ENCODE data around the gene C2orf72. TPM values are rescaled to one million over a fixed set of nuclear protein-coding genes. Genes with fewer than 3 reads are reported as not detected.

Gene C2orf72
- total and polyA plus RNA-seq, 4 donors, result 0.28 to 1.3 (median 0.56) TPM

DNA sequence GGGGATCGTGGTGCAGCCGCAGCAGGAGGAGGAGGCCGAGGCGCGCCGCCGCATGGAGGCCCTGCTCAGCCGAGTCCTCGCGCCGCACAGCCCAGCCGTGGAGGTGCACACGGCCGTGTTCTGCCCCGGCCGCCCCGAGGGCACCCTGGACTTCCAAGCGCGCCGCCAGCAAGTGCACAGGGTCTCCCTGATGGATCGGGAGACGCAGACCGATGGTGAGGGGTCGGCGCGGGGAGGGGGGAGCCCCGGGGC is 46.5 kb upstream of the C2orf72 start:
- Histone ChIP-seq H3K27me3 (ENCODE audit: control insufficient read depth in 3 of 3, insufficient read depth in 3 of 3, low read length in 2 of 3) (peaks cover 5 to 23% (median 16%) of the 10 kb centered on the region in 3 donors), H3K4me3 (no peak overlapping the region), H3K9ac (ENCODE audit: insufficient read depth in 1 of 2, low read length in 2 of 2) (no peak overlapping the region), H3K27ac (ENCODE audit: low read depth in 1 of 2, low read length in 1 of 2) (no peak overlapping the region), H3K36me3 (ENCODE audit: control insufficient read depth in 4 of 4, insufficient read depth in 4 of 4, low read length in 4 of 4) (no peaks in the 10 kb centered on the region), H3K9me3 (ENCODE audit: control insufficient read depth in 4 of 4, insufficient read depth in 3 of 4, low read length in 3 of 4) (peaks cover 0 to 2% (median 0%) of the 10 kb centered on the region in 4 donors), H3K4me1 (ENCODE audit: control insufficient read depth in 5 of 5, insufficient read depth in 5 of 5, low read length in 5 of 5) (peaks cover 0 to 6% (median 0%) of the 10 kb centered on the region in 5 donors)
- WGBS, 2 donors, result 43 to 64% methylated on average over 16 to 27 of the region's 27 CpGs
- no peak for ATAC-seq (ENCODE audit: insufficient read depth, low FRiP score)
- TF ChIP-seq, protein P1, sequence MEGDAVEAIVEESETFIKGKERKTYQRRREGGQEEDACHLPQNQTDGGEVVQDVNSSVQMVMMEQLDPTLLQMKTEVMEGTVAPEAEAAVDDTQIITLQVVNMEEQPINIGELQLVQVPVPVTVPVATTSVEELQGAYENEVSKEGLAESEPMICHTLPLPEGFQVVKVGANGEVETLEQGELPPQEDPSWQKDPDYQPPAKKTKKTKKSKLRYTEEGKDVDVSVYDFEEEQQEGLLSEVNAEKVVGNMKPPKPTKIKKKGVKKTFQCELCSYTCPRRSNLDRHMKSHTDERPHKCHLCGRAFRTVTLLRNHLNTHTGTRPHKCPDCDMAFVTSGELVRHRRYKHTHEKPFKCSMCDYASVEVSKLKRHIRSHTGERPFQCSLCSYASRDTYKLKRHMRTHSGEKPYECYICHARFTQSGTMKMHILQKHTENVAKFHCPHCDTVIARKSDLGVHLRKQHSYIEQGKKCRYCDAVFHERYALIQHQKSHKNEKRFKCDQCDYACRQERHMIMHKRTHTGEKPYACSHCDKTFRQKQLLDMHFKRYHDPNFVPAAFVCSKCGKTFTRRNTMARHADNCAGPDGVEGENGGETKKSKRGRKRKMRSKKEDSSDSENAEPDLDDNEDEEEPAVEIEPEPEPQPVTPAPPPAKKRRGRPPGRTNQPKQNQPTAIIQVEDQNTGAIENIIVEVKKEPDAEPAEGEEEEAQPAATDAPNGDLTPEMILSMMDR (IDR thresholded peaks at IDR 0.05; ENCODE audit: control extremely low read depth, extremely low read depth), result no peak
- DNase-seq, result no peak

DNA sequence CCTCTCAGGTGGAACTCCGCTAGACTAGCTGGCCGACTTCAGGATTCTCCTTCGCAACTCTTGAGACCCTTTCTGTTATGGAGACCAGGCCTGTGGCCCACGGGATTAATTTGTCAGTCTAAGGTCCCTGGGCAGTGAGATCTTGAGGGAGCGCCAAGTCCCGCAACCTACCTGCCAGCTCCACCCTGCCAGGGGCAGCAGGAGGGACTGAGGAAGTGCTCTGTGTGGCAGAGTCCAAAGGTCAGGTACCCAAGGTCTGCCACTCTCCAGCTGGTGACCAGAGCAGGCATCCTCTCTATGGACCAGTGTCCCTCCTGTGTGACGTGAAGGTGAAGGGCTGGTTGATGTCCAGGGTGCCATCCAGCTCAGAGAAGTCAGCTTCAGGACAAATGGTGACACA is 45.7 kb upstream of the C2orf72 start:
- Histone ChIP-seq H3K4me1 (ENCODE audit: control insufficient read depth in 5 of 5, insufficient read depth in 5 of 5, low read length in 5 of 5) (peaks cover 0 to 6% (median 0%) of the 10 kb centered on the region in 5 donors), H3K9ac (ENCODE audit: insufficient read depth in 1 of 2, low read length in 2 of 2) (no peak overlapping the region), H3K27ac (ENCODE audit: low read depth in 1 of 2, low read length in 1 of 2) (no peak overlapping the region), H3K4me3 (no peak overlapping the region), H3K27me3 (ENCODE audit: control insufficient read depth in 3 of 3, insufficient read depth in 3 of 3, low read length in 2 of 3) (peaks cover 5 to 23% (median 16%) of the 10 kb centered on the region in 3 donors), H3K36me3 (ENCODE audit: control insufficient read depth in 4 of 4, insufficient read depth in 4 of 4, low read length in 4 of 4) (no peaks in the 10 kb centered on the region), H3K9me3 (ENCODE audit: control insufficient read depth in 4 of 4, insufficient read depth in 3 of 4, low read length in 3 of 4) (peaks cover 0 to 4% (median 0%) of the 10 kb centered on the region in 4 donors)
- 85 to 93% methylated on average over 7 of the region's 7 CpGs for WGBS, 2 donors
- no peak for DNase-seq
- no peak for ATAC-seq (ENCODE audit: insufficient read depth, low FRiP score)
- TF ChIP-seq, protein P1 (IDR thresholded peaks at IDR 0.05; ENCODE audit: control extremely low read depth, extremely low read depth), result no peak

- H3K27ac ChIP-seq (ENCODE audit: low read depth in 1 of 2, low read length in 1 of 2), result no peak within 1 kb of the TSS
- no peak within 1 kb of the TSS for H3K9ac ChIP-seq (ENCODE audit: insufficient read depth in 1 of 2, low read length in 2 of 2)
- H3K4me3 ChIP-seq, result no peak within 1 kb of the TSS
- ATAC-seq (ENCODE audit: insufficient read depth, low FRiP score), result no peak
- H3K9me3 ChIP-seq (ENCODE audit: control insufficient read depth in 4 of 4, insufficient read depth in 3 of 4, low read length in 3 of 4), result peaks cover 0 to 2% (median 0%) of the 10 kb centered on the region in 4 donors
- TF ChIP-seq, protein P1 (IDR thresholded peaks at IDR 0.05; ENCODE audit: control extremely low read depth, extremely low read depth), result no peak
- no peaks in the 10 kb centered on the region for H3K4me1 ChIP-seq (ENCODE audit: control insufficient read depth in 5 of 5, insufficient read depth in 5 of 5, low read length in 5 of 5)
- no peak for DNase-seq
- 87 to 91% methylated on average over 9 of the region's 9 CpGs for WGBS, 2 donors
- H3K36me3 ChIP-seq (ENCODE audit: control insufficient read depth in 4 of 4, insufficient read depth in 4 of 4, low read length in 4 of 4), result no peaks in the 10 kb centered on the region
- peaks cover 4 to 21% (median 18%) of the 10 kb centered on the region in 3 donors for H3K27me3 ChIP-seq (ENCODE audit: control insufficient read depth in 3 of 3, insufficient read depth in 3 of 3, low read length in 2 of 3)
Observed at GRCh38 chr2:230995821-230996220, 41.5 kb upstream of the C2orf72 start, which contains the start of gene SPATA3. Gene SPATA3 (plus strand): TSS chr2:230996121. CDS start chr2:230996234, 113 bp downstream.

GRCh38 chr2:230996661-230997060 is 40.7 kb upstream of the C2orf72 start:
- Histone ChIP-seq H3K4me3 (no peak overlapping the region), H3K4me1 (ENCODE audit: control insufficient read depth in 5 of 5, insufficient read depth in 5 of 5, low read length in 5 of 5) (no peaks in the 10 kb centered on the region), H3K27ac (ENCODE audit: low read depth in 1 of 2, low read length in 1 of 2) (no peak overlapping the region), H3K36me3 (ENCODE audit: control insufficient read depth in 4 of 4, insufficient read depth in 4 of 4, low read length in 4 of 4) (no peaks in the 10 kb centered on the region), H3K9me3 (ENCODE audit: control insufficient read depth in 4 of 4, insufficient read depth in 3 of 4, low read length in 3 of 4) (peaks cover 0 to 2% (median 0%) of the 10 kb centered on the region in 4 donors), H3K27me3 (ENCODE audit: control insufficient read depth in 3 of 3, insufficient read depth in 3 of 3, low read length in 2 of 3) (peaks cover 6 to 18% (median 17%) of the 10 kb centered on the region in 3 donors), H3K9ac (ENCODE audit: insufficient read depth in 1 of 2, low read length in 2 of 2) (no peak overlapping the region)
- no peak for DNase-seq
- TF ChIP-seq, protein P1 (IDR thresholded peaks at IDR 0.05; ENCODE audit: control extremely low read depth, extremely low read depth), result no peak
- no peak for ATAC-seq (ENCODE audit: insufficient read depth, low FRiP score)

All from lung (tissue), 12 donors.